Neural cell (in vitro differentiated cells): Measurements from ENCODE around the gene WRNIP1. TPM values are rescaled to one million over a fixed set of nuclear protein-coding genes. Genes with fewer than 3 reads are reported as not detected.

Experiments
- H2AFZ ChIP-seq: fragments of 200-600, 300-800 bp; sonication (generic), shearing (Covaris generic); 2 replicates; pipeline ENCODE4 v1.6.0; 2014; ENCODE audit warnings: low read depth, mild to moderate bottlenecking, antibody characterized with exemption, low read length, moderate library complexity
- H3F3A ChIP-seq: fragments of 200-600 bp; shearing (Covaris generic); 2 replicates; pipeline ENCODE4 v1.6.1; 2016; ENCODE audit warnings: mild to moderate bottlenecking, moderate library complexity, mixed read lengths, antibody characterized with exemption, low read length; ENCODE audit not compliant: insufficient read depth, poor library complexity, severe bottlenecking
- H3K27ac ChIP-seq: fragments of 200-600, 300-800 bp; sonication (generic), shearing (Covaris generic); 2 replicates; pipeline ENCODE4 v1.5.1; 2014; ENCODE audit warnings: mild to moderate bottlenecking, low read length, moderate library complexity
- H3K27me3 ChIP-seq: fragments of 300-800, 200-600 bp; sonication (generic), shearing (Covaris generic); 2 replicates; pipeline ENCODE4 v1.6.0; 2014; ENCODE audit warnings: mild to moderate bottlenecking, low read depth, low read length, moderate library complexity; ENCODE audit not compliant: insufficient read depth
- H3K36me3 ChIP-seq: fragments of 300-800, 200-600 bp; sonication (generic), shearing (Covaris generic); 2 replicates; pipeline ENCODE4 v1.5.1; 2014; ENCODE audit warnings: mild to moderate bottlenecking, antibody characterized with exemption, low read length, moderate library complexity; ENCODE audit not compliant: insufficient read depth
- H3K4me2 ChIP-seq: fragments of 300-800, 200-600 bp; sonication (generic), shearing (Covaris generic); 2 replicates; pipeline ENCODE4 v1.6.0; 2014; ENCODE audit warnings: mild to moderate bottlenecking, low read length
- H3K4me3 ChIP-seq: fragments of 300-800, 200-600 bp; sonication (generic), shearing (Covaris generic); 2 replicates; pipeline ENCODE4 v1.5.1; 2014; ENCODE audit warnings: mild to moderate bottlenecking, low read length, moderate library complexity
- H3K79me2 ChIP-seq: fragments of 200-600 bp; shearing (Covaris generic); replicated peaks from 2 replicates; pipeline ENCODE4 v1.6.0; 2014; ENCODE audit warnings: mild to moderate bottlenecking, low read length, moderate library complexity; ENCODE audit not compliant: insufficient read depth
- H3K9ac ChIP-seq: fragments of 300-800, 200-600 bp; sonication (generic), shearing (Covaris generic); 2 replicates; pipeline ENCODE4 v1.6.1; 2016; ENCODE audit warnings: mild to moderate bottlenecking, low read length, mixed read lengths
- H3K9me2 ChIP-seq: fragments of 200-600 bp; shearing (Covaris generic); 2 replicates; pipeline ENCODE4 v1.6.1; 2016; ENCODE audit warnings: mild to moderate bottlenecking, low read length, mixed read lengths; ENCODE audit not compliant: insufficient read depth
- H3K9me3 ChIP-seq: fragments of 200-600, 300-800 bp; sonication (generic), shearing (Covaris generic); 2 replicates; pipeline ENCODE4 v1.6.1; 2016; ENCODE audit warnings: mild to moderate bottlenecking, mixed run types, low read length, moderate library complexity, mixed read lengths
- H4K20me1 ChIP-seq: fragments of 200-600 bp; shearing (Covaris generic); 2 replicates; pipeline ENCODE4 v1.6.1; 2016; ENCODE audit warnings: mild to moderate bottlenecking, mixed run types; ENCODE audit not compliant: insufficient read depth
- CTCF ChIP-seq: fragments of 450-650 bp; IDR thresholded peaks from 2 replicates; pipeline ENCODE4 v1.5.1; 2014; ENCODE audit warnings: antibody characterized with exemption, mild to moderate bottlenecking, moderate library complexity; ENCODE audit not compliant: poor library complexity, severe bottlenecking
- EP300 ChIP-seq: fragments of 450-650 bp; conservative IDR thresholded peaks from 2 replicates; pipeline ENCODE4 v1.6.1; 2014; ENCODE audit warnings: antibody characterized with exemption, mild to moderate bottlenecking, moderate library complexity; ENCODE audit not compliant: poor library complexity, severe bottlenecking
- EZH2 ChIP-seq: fragments of 200-600, 300-800 bp; shearing (Covaris generic), sonication (generic); IDR thresholded peaks from 2 replicates; pipeline ENCODE4 v1.6.1; 2014; ENCODE audit warnings: antibody characterized with exemption, low read length, borderline replicate concordance, mild to moderate bottlenecking; ENCODE audit not compliant: insufficient read depth, poor library complexity, severe bottlenecking
- MXI1 ChIP-seq: fragments of 450-650 bp; conservative IDR thresholded peaks from 2 replicates; pipeline ENCODE4 v1.6.1; 2014; ENCODE audit warnings: antibody characterized with exemption, mild to moderate bottlenecking; ENCODE audit not compliant: poor library complexity, severe bottlenecking
- POLR2AphosphoS5 ChIP-seq: IDR thresholded peaks from 2 replicates; pipeline ENCODE4 v1.6.1; 2012
- RAD21 ChIP-seq: fragments of 450-650 bp; conservative IDR thresholded peaks from 2 replicates; pipeline ENCODE4 v1.6.1; 2014; ENCODE audit warnings: antibody characterized with exemption, mild to moderate bottlenecking, moderate library complexity
- REST ChIP-seq: IDR thresholded peaks from 2 replicates; pipeline ENCODE4 v1.6.1; 2012; ENCODE audit warnings: borderline replicate concordance
- SMC3 ChIP-seq: fragments of 450-650 bp; conservative IDR thresholded peaks from 2 replicates; pipeline ENCODE4 v1.6.1; 2014; ENCODE audit warnings: antibody characterized with exemption, mild to moderate bottlenecking, moderate library complexity; ENCODE audit not compliant: poor library complexity
- TAF1 ChIP-seq: IDR thresholded peaks from 2 replicates; pipeline ENCODE4 v1.6.1; 2012; ENCODE audit warnings: low read depth
- polyA plus RNA-seq: library from polyadenylated mRNA; depleted of rRNA; stranded (reverse); fragments of >200 nt; gene quantifications from 2 replicates; pipeline ENCODE4 v1.2.3, GENCODE V29; 2014

The WRNIP1 gene
- polyA plus RNA-seq, 1 donor from 2014 or later: 93.7 TPM

- no peaks in the 10 kb centered on the region for H3F3A ChIP-seq
- no peaks in the 10 kb centered on the region for H3K79me2 ChIP-seq
- H3K9me2 ChIP-seq: no peaks in the 10 kb centered on the region
- H3K9ac ChIP-seq: no peak overlapping the region
- H3K27me3 ChIP-seq: no peaks in the 10 kb centered on the region
- H3K9me3 ChIP-seq: no peaks in the 10 kb centered on the region
- no peak overlapping the region for H3K27ac ChIP-seq
- H3K36me3 ChIP-seq: no peaks in the 10 kb centered on the region
- H4K20me1 ChIP-seq: no peaks in the 10 kb centered on the region
- no peak for TF ChIP-seq POLR2AphosphoS5
- no peak for TF ChIP-seq TAF1
- no peak for TF ChIP-seq EP300
- TF ChIP-seq EZH2: no peak
- TF ChIP-seq REST: no peak
- no peak for TF ChIP-seq RAD21
- TF ChIP-seq MXI1: no peak
- no peak for TF ChIP-seq SMC3
- TF ChIP-seq CTCF: no peak
- H3K4me3 ChIP-seq: no peak overlapping the region
- no peak overlapping the region for H2AFZ ChIP-seq
- H3K4me2 ChIP-seq: no peak overlapping the region
Measured at GRCh38 chr6:2795162-2795561, 30.0 kb downstream of the WRNIP1 start.

- Histone ChIP-seq H3K9ac (no peak overlapping the region), H3K79me2 (no peaks in the 10 kb centered on the region), H3K27ac (no peak overlapping the region), H3F3A (no peaks in the 10 kb centered on the region), H3K4me3 (no peak overlapping the region), H3K36me3 (no peaks in the 10 kb centered on the region), H3K9me3 (no peaks in the 10 kb centered on the region), H4K20me1 (no peaks in the 10 kb centered on the region), H3K9me2 (no peaks in the 10 kb centered on the region), H3K27me3 (no peaks in the 10 kb centered on the region), H3K4me2 (no peak overlapping the region), H2AFZ (no peak overlapping the region)
- TF ChIP-seq POLR2AphosphoS5: no peak
- TF ChIP-seq RAD21: no peak
- TF ChIP-seq REST: no peak
- TF ChIP-seq TAF1: no peak
- TF ChIP-seq MXI1: no peak
- no peak for TF ChIP-seq EP300
- no peak for TF ChIP-seq CTCF
Measured at GRCh38 chr6:2795956-2796355, 30.8 kb downstream of the WRNIP1 start.
